GM04503 (cell line): Measurements from ENCODE around the gene CCDC88A.
"Not testable (repeated sequence)": the region's sequence is repeated elsewhere in the genome, so short reads cannot be mapped to it uniquely, and the experiment has no call there.

ENCODE experiments used
- DNase-seq: peaks from one replicate; pipeline ENCODE4 v3.0.0-alpha.2; 2012; ENCODE audit warnings: low read depth

Gene CCDC88A

GRCh38 chr2:55421326-55421725 lies 1.7 kb upstream of the CCDC88A start:
- DNase-seq, result no peak

- DNase-seq, result no peak
These were observed 1.2 kb upstream of the CCDC88A start for GRCh38 chr2:55420871-55421270.

- DNase-seq, result no peak
These were observed 726 bp upstream of the CCDC88A start for GRCh38 chr2:55420439-55420725.

GRCh38 chr2:55419233-55419678 lies 400 bp downstream of the CCDC88A start:
- no peak for DNase-seq

GRCh38 chr2:55418512-55419232 lies 984 bp downstream of the CCDC88A start:
- no peak for DNase-seq

GRCh38 chr2:55418072-55418471 lies 1.6 kb downstream of the CCDC88A start:
- no peak for DNase-seq

GRCh38 chr2:55416786-55417568 lies 2.7 kb downstream of the CCDC88A start:
- no peak for DNase-seq

GRCh38 chr2:55415300-55415699 lies 4.4 kb downstream of the CCDC88A start:
- DNase-seq, result no peak

GRCh38 chr2:55408918-55409868 lies 10.5 kb downstream of the CCDC88A start:
- no peak for DNase-seq

- DNase-seq, result no peak
These were observed 11.4 kb downstream of the CCDC88A start for GRCh38 chr2:55408098-55408882.

- no peak for DNase-seq
These were observed 14.5 kb downstream of the CCDC88A start for GRCh38 chr2:55405116-55405515.

GRCh38 chr2:55403256-55403998 lies 16.2 kb downstream of the CCDC88A start:
- DNase-seq, result no peak

- DNase-seq, result no peak
These were observed 18.5 kb downstream of the CCDC88A start for GRCh38 chr2:55401124-55401523.

- DNase-seq, result no peak
These were observed 19.3 kb downstream of the CCDC88A start for GRCh38 chr2:55400332-55400731.

- DNase-seq, result no peak
These were observed 19.8 kb downstream of the CCDC88A start for GRCh38 chr2:55399815-55400214.

GRCh38 chr2:55395724-55396605 lies 23.7 kb downstream of the CCDC88A start:
- no peak for DNase-seq

- DNase-seq, result no peak
These were observed 27.9 kb downstream of the CCDC88A start for GRCh38 chr2:55391615-55392242.

- no peak for DNase-seq
These were observed 28.5 kb downstream of the CCDC88A start for GRCh38 chr2:55391155-55391554.

GRCh38 chr2:55385516-55385915 lies 34.1 kb downstream of the CCDC88A start:
- DNase-seq, result not testable (repeated sequence)
